Lower lobe of right lung (tissue), 2 donors: ENCODE measurements around the gene BFSP1. TPM values are rescaled to one million over a fixed set of nuclear protein-coding genes. Genes with fewer than 3 reads are reported as not detected.

Experiments
- ATAC-seq, 2 donors: fragments of 200-7000 bp; cut with Tn5 transposase; one replicate each; pipeline ENCODE4 v1.9.1; 2020 to 2022; ENCODE audit warnings: mild to moderate bottlenecking in 2 of 2, moderate library complexity in 2 of 2
- DNase-seq: peaks from one replicate; pipeline ENCODE4 v3.0.0-alpha.2; 2020
- H3K27ac ChIP-seq: fragments of 200-600 bp; one replicate; pipeline ENCODE4 v1.8.0; 2022
- H3K27me3 ChIP-seq: fragments of 200-600 bp; one replicate; pipeline ENCODE4 v1.8.0; 2022; ENCODE audit warnings: low read depth
- H3K36me3 ChIP-seq: fragments of 200-600 bp; one replicate; pipeline ENCODE4 v1.8.0; 2022; ENCODE audit warnings: mild to moderate bottlenecking
- H3K4me1 ChIP-seq: fragments of 200-600 bp; one replicate; pipeline ENCODE4 v1.8.0; 2022
- H3K4me3 ChIP-seq: fragments of 200-600 bp; one replicate; pipeline ENCODE4 v1.8.0; 2022; ENCODE audit warnings: mild to moderate bottlenecking
- H3K9me3 ChIP-seq: fragments of 200-600 bp; one replicate; pipeline ENCODE4 v1.8.0; 2022
- CTCF ChIP-seq: fragments of 200-600 bp; IDR thresholded peaks from one replicate; pipeline ENCODE4 v1.8.0; 2022; ENCODE audit warnings: antibody characterized with exemption, mild to moderate bottlenecking
- intact Hi-C: fragments of 100-400 bp; cut with DNase I; formaldehyde crosslinking; loops from one replicate; pipeline ENCODE4 v1.11.0; 2022
- total RNA-seq: library from RNA; stranded (reverse); fragmentation: NEBNext Ultra II Directional; extraction: Animal tissue kit (Norgen Biotek cat#: 25700); gene quantifications from one replicate; pipeline ENCODE4 v1.2.1, GENCODE V29; 2021
- donor health status: DM: no; HTN: yes; CAD: no; lungs with severe emphysema.

The BFSP1 gene
- total RNA-seq, 1 donor from 2014 or later, result 2.4 TPM

GRCh38 chr20:17495826-17496225, 35.4 kb downstream of the BFSP1 start:
- no peak for ATAC-seq
- Histone ChIP-seq H3K27me3 (no peaks in the 10 kb centered on the region), H3K4me3 (no peak overlapping the region), H3K4me1 (no peaks in the 10 kb centered on the region), H3K36me3 (no peaks in the 10 kb centered on the region), H3K27ac (no peak overlapping the region), H3K9me3 (no peaks in the 10 kb centered on the region)
- no peak for DNase-seq
- TF ChIP-seq CTCF, result no peak
- intact Hi-C loops, result no loop called here

GRCh38 chr20:17494201-17494600, 37.0 kb downstream of the BFSP1 start:
- Histone ChIP-seq H3K36me3 (no peaks in the 10 kb centered on the region), H3K4me1 (no peaks in the 10 kb centered on the region), H3K9me3 (no peaks in the 10 kb centered on the region), H3K27ac (no peak overlapping the region), H3K4me3 (no peak overlapping the region), H3K27me3 (no peaks in the 10 kb centered on the region)
- no peak for DNase-seq
- ATAC-seq, result no peak
- intact Hi-C loops, result no loop called here
- no peak for TF ChIP-seq CTCF

- Histone ChIP-seq H3K27ac (no peak overlapping the region), H3K9me3 (no peaks in the 10 kb centered on the region), H3K27me3 (no peaks in the 10 kb centered on the region), H3K36me3 (no peaks in the 10 kb centered on the region), H3K4me3 (no peak overlapping the region), H3K4me1 (no peaks in the 10 kb centered on the region)
- intact Hi-C loops, result no loop called here
- DNase-seq (no peak), ATAC-seq (no peak)
- TF ChIP-seq CTCF, result no peak
These were observed 38.0 kb downstream of the BFSP1 start for GRCh38 chr20:17493173-17493572.

- no peak for ATAC-seq
- Histone ChIP-seq H3K4me3 (no peak overlapping the region), H3K36me3 (no peaks in the 10 kb centered on the region), H3K27me3 (no peaks in the 10 kb centered on the region), H3K4me1 (no peaks in the 10 kb centered on the region), H3K9me3 (no peaks in the 10 kb centered on the region), H3K27ac (no peak overlapping the region)
- DNase-seq, result no peak
- intact Hi-C loops, result no loop called here
- no peak for TF ChIP-seq CTCF
These were observed 39.7 kb downstream of the BFSP1 start for GRCh38 chr20:17491488-17491887.

- H3K4me3 ChIP-seq, result no peak overlapping the region
- H3K4me1 ChIP-seq, result no peaks in the 10 kb centered on the region
- H3K27ac ChIP-seq, result no peak overlapping the region
- no peak for ATAC-seq
- no peaks in the 10 kb centered on the region for H3K27me3 ChIP-seq
- no peaks in the 10 kb centered on the region for H3K36me3 ChIP-seq
- intact Hi-C loops, result no loop called here
- DNase-seq, result no peak
- TF ChIP-seq CTCF, result no peak
- H3K9me3 ChIP-seq, result no peaks in the 10 kb centered on the region
These were observed 40.1 kb downstream of the BFSP1 start for GRCh38 chr20:17491041-17491440.

GRCh38 chr20:17490501-17490900, 40.7 kb downstream of the BFSP1 start:
- no peak for TF ChIP-seq CTCF
- ATAC-seq (no peak), DNase-seq (no peak)
- intact Hi-C loops, result no loop called here
- no peaks in the 10 kb centered on the region for H3K9me3 ChIP-seq
- H3K4me3 ChIP-seq, result no peak overlapping the region
- H3K27ac ChIP-seq, result no peak overlapping the region
- no peaks in the 10 kb centered on the region for H3K36me3 ChIP-seq
- peaks cover 2% of the 10 kb centered on the region for H3K27me3 ChIP-seq
- no peaks in the 10 kb centered on the region for H3K4me1 ChIP-seq
